GM12892 (cell line): ENCODE measurements around the gene TMIGD3.

Experiments
- DNase-seq: peaks from one replicate; pipeline ENCODE4 v3.0.0; 2011; ENCODE audit not compliant: insufficient read length
- FAIRE-seq: peaks from 2 replicates; lab custom pipeline; 2011; peaks lifted over from hg19 to GRCh38; lab: Jason Lieb, UNC
- POLR2A ChIP-seq: IDR thresholded peaks from 2 replicates; pipeline ENCODE4 v1.6.1; 2011; ENCODE audit warnings: low read depth, low read length, control low read depth
- POLR2AphosphoS5 ChIP-seq: IDR thresholded peaks from 2 replicates; pipeline ENCODE4 v1.6.1; 2011; ENCODE audit warnings: low read depth, low read length, control low read depth
- TAF1 ChIP-seq: IDR thresholded peaks from 2 replicates; pipeline ENCODE4 v1.6.1; 2011; ENCODE audit warnings: low read depth, mild to moderate bottlenecking, control low read depth, low read length, borderline replicate concordance

The TMIGD3 gene

GRCh38 chr1:111484391-111485026 lies 18.9 kb downstream of the TMIGD3 start:
- FAIRE-seq (no peak), DNase-seq (no peak)
- TF ChIP-seq POLR2AphosphoS5 (no peak), POLR2A (no peak), TAF1 (no peak)

- DNase-seq, result no peak
- TF ChIP-seq POLR2AphosphoS5, result no peak
- TF ChIP-seq TAF1, result no peak
- no peak for TF ChIP-seq POLR2A
- no peak for FAIRE-seq
These were observed 19.6 kb downstream of the TMIGD3 start for GRCh38 chr1:111483876-111484275.

- DNase-seq (no peak), FAIRE-seq (no peak)
- TF ChIP-seq TAF1, result no peak
- no peak for TF ChIP-seq POLR2A
- no peak for TF ChIP-seq POLR2AphosphoS5
These were observed 20.3 kb downstream of the TMIGD3 start for GRCh38 chr1:111483166-111483565.

- FAIRE-seq, result peak; percentile 72
- TF ChIP-seq POLR2A (no peak), TAF1 (no peak), POLR2AphosphoS5 (no peak)
- DNase-seq, result peak; percentile 43
These were observed 21.8 kb downstream of the TMIGD3 start for GRCh38 chr1:111481387-111482221.

DNA sequence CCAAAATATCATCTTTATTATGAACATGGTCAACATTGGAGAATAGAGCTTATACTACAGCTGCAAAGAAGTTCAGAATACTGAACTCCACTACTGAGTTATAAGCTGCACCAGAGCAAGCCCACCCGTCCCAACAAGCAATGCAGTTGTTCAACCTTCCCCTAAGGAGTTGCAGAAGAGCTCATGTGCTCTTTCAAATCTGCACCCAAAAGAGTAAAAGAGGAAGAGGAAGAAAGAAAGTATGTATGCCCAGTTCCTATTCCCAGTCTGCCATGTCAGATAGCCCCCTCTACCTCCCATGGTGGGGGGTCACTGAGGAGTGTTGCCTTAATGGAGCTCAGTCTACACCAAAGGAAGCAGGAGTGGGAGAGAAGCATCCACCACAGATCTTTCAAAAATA lies 22.8 kb downstream of the TMIGD3 start:
- DNase-seq (no peak), FAIRE-seq (no peak)
- TF ChIP-seq POLR2A (no peak), TAF1 (no peak), POLR2AphosphoS5 (no peak)

- TF ChIP-seq POLR2A (peak; percentile 43; the same call in 1 of the 2 replicates), TAF1 (no peak)
- DNase-seq, result no peak
- peak; percentile 92 for FAIRE-seq
These were observed 26.6 kb downstream of the TMIGD3 start for GRCh38 chr1:111476761-111477309.

DNA sequence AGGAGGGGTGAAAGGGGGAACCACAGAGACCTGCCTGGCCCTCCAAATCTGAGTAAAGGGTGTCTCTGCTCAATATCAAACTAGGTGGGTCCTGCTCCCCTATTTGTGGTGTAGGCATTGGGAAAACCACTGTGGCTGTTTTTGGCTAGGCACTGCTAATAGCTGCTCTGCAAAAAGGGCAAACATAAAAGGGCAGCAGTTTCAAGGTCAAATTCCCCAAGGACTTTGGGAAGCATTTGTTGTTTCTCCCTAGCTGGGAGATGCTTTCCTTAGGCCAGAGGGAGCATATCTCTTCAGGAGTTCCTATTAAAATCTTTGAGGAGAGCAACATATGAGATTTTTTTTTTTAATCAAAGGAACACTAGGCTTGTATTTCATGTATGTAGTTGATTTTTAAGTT lies 27.2 kb downstream of the TMIGD3 start:
- TF ChIP-seq POLR2AphosphoS5, result no peak
- no peak for TF ChIP-seq POLR2A
- TF ChIP-seq TAF1, result no peak
- no peak for FAIRE-seq
- DNase-seq, result no peak

DNA sequence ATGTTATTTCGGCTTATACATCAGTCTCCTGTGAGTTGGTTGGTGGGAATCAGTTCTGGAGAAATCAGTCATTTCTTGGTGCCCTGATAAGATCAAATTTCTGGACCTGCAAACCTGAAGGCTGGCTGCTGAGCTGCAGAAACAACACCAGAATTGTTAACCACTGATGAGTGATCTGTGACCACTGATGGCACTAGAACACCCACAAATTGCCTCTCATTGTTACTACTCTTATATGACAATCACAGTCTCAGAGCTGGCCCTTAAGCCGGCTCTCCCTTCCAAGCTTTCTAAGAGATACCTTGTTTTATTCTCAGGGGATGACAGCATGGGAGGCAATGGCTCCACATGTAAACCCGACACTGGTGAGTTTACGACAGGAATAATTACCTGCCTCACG lies 27.7 kb downstream of the TMIGD3 start:
- FAIRE-seq (peak; percentile 79), DNase-seq (no peak)
- TF ChIP-seq POLR2AphosphoS5, result no peak
- TF ChIP-seq TAF1, result no peak
- TF ChIP-seq POLR2A, result no peak

DNA sequence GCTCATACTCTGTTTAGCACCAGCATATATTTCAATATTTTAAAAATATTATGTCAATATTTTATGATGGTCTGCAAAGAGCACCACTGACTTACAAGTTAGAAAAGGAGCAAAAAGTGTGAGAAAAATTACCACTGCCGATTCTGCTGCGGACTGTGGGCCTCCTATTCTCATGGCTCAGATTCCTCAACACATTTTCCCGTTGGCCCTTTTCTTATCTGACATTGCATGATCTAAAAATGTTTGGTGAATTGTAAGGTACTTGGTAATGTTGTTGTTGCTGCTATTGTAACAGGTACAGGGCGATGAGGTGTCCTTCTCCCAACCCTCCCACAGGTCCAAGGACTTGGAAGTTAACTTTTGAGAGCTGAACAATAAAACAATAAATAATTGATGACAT lies 28.9 kb downstream of the TMIGD3 start:
- DNase-seq, result no peak
- TF ChIP-seq TAF1 (no peak), POLR2AphosphoS5 (no peak), POLR2A (no peak)
- no peak for FAIRE-seq

DNA sequence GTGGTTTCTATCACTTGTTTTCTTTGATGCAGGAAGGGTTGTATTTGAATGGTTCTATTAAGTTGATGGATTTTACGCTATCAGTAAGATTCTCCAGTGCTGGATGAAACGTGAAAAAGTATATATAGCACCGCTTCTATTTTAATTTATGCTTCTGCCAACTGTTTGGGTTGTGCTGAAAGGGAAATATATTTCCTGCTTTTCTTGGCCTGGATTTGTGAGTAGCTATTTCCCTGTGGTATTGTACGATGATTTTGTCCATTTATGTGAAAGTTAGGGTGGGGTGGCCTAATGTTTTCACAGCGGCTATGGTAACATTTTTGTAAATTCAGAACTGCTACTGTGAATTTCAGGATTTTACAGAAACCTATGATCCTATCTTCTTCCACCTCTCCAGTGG lies 29.3 kb downstream of the TMIGD3 start:
- no peak for FAIRE-seq
- DNase-seq, result no peak
- no peak for TF ChIP-seq POLR2A
- TF ChIP-seq TAF1, result no peak
- no peak for TF ChIP-seq POLR2AphosphoS5

DNA sequence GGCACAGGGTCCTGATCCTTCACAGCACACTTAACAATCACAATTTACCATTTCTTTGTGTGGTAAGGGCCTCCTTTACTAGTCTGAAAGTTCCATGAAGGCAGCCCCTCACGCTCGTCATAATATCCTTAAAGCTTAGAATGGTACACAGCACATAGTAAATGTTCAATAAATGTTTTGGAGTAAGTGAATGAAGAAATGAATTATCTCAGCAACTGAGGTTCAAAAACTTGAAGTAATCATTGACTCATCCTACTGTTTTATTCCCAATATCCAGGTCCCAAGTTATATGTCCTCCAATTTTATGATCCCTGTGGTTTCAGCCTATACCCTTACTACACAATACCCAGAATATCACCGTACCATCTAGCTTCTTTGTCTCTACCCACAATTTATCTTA lies 31.9 kb downstream of the TMIGD3 start:
- TF ChIP-seq TAF1 (no peak), POLR2AphosphoS5 (no peak), POLR2A (no peak)
- FAIRE-seq, result no peak
- DNase-seq, result no peak

GRCh38 chr1:111471012-111471411 lies 32.4 kb downstream of the TMIGD3 start:
- no peak for TF ChIP-seq TAF1
- TF ChIP-seq POLR2AphosphoS5, result no peak
- no peak for TF ChIP-seq POLR2A
- DNase-seq (no peak), FAIRE-seq (peak; percentile 78)
